ENCODE results near the gene PSMC5.
"Not testable (repeated sequence)": the region's sequence is repeated elsewhere in the genome, so short reads cannot be mapped to it uniquely, and the experiment has no call there.

PSMC5 gene

GRCh38 chr17:63873577-63873976 is 46.3 kb downstream of the PSMC5 start, which contains the start of gene CSH2:
Gene CSH2 (minus strand): TSS chr17:63873677. CDS start chr17:63873614, 63 bp downstream.
- FAIRE-seq; DNase-seq (ENCODE audit: insufficient read length, low spot score): not testable (repeated sequence)

DNA sequence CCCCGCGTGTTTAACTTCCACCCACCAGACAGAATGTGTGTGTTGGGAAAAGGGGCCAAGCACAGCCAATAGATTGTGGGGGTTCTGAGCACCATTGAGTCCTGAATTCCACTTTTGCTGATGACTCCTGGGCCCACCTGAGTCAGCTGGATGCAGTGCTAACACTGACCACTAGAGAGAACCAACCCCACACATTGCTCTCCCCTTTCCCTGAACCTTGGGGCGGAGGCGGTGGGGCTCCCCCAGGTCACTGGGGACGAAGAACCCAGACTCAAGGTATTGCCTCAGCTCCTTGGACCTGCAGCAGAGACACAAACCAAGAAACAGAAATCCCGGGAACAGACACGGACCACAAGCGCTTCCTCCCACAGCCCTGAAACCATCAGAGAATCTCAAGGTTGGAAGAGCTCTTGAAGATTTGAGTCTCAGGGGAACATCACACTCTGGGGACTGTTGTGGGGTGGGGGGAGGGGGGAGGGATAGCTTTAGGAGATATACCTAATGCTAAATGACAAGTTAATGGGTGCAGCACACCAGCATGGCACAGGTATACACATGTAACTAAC is 46.9 kb downstream of the PSMC5 start:
- not testable (repeated sequence) for FAIRE-seq; DNase-seq (ENCODE audit: insufficient read length, low spot score)

- FAIRE-seq; DNase-seq (ENCODE audit: insufficient read length, low spot score): not testable (repeated sequence)
Measured at GRCh38 chr17:63874693-63875092, 47.5 kb downstream of the PSMC5 start.

- not testable (repeated sequence) for DNase-seq (ENCODE audit: insufficient read length, low spot score); FAIRE-seq
Measured at GRCh38 chr17:63878413-63878812, 51.2 kb downstream of the PSMC5 start.

DNA sequence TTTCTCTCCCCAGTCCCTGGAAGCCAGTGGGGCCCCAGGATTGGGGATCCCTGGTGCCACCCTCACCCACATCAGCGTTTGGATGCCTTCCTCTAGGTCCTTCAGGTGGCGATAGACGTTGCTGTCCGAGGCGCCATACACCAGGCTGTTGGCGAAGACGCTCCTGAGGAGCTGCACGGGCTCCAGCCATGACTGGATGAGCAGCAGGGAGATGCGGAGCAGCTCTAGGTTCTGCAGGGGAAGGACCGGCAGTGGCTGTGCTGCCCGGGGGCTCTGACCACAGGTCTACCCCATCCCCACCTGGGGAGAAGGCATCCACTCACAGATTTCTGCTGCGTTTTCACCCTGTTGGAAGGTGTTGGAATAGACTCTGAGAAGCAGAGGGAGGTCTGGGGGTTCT is 53.5 kb downstream of the PSMC5 start:
- FAIRE-seq (no peak), DNase-seq (ENCODE audit: insufficient read length, low spot score) (no peak)
- no peak for TF ChIP-seq POU2F2 (IDR thresholded peaks at IDR 0.05; ENCODE audit: low read depth, low read length)
- no peak for TF ChIP-seq TAF1 (IDR thresholded peaks at IDR 0.05; ENCODE audit: low read depth, low read length)
- no peak for TF ChIP-seq POLR2A (IDR thresholded peaks at IDR 0.05; ENCODE audit: low read depth, low read length)
- no peak for TF ChIP-seq PAX5 (IDR thresholded peaks at IDR 0.05; ENCODE audit: insufficient read depth, low read length, severe bottlenecking)
- TF ChIP-seq SPI1 (IDR thresholded peaks at IDR 0.05; ENCODE audit: low read depth, low read length): no peak

DNA sequence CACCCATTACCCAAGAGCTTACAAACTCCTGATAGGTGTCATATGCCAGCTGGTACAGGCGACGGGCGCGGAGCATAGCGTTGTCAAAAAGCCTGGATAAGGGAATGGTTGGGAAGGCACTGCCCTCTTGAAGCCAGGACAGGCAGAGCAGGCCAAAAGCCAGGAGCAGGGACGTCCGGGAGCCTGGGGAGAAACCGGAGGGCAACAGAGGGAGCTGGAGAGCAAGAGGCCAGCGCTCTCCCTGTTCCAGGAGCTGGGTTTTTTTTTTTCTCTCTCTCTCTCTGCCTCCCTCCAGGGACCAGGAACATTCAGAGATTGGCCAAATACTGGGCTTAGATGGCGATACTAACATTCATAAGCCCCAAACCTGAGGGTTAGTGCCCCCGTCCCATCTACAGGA is 54.1 kb downstream of the PSMC5 start:
- FAIRE-seq; DNase-seq (ENCODE audit: insufficient read length, low spot score): not testable (repeated sequence)

Measured in GM12891 (cell line).